Eye (tissue), 1 donor: ENCODE results near the gene CADM2.

ENCODE experiments used
- DNase-seq: peaks from one replicate; pipeline ENCODE4 v3.0.0-alpha.2; 2015

CADM2 gene

GRCh38 chr3:85342915-85343314 is 384.1 kb downstream of the CADM2 start:
- peak; percentile 53 for DNase-seq

- no peak for DNase-seq
Measured at GRCh38 chr3:85355572-85355971, 396.8 kb downstream of the CADM2 start.

- peak; percentile 77 for DNase-seq
Measured at GRCh38 chr3:85360742-85361387, 402.1 kb downstream of the CADM2 start.

GRCh38 chr3:85364296-85364909 is 405.6 kb downstream of the CADM2 start:
- no peak for DNase-seq

- no peak for DNase-seq
Measured at GRCh38 chr3:85370341-85370740, 411.6 kb downstream of the CADM2 start.

- DNase-seq = no peak
Measured at GRCh38 chr3:85376131-85376530, 417.3 kb downstream of the CADM2 start.

- DNase-seq = no peak
Measured at GRCh38 chr3:85377115-85377514, 418.3 kb downstream of the CADM2 start.

GRCh38 chr3:85384372-85384771 is 425.6 kb downstream of the CADM2 start:
- no peak for DNase-seq

GRCh38 chr3:85387913-85388505 is 429.2 kb downstream of the CADM2 start:
- DNase-seq = no peak

GRCh38 chr3:85394424-85394823 is 435.6 kb downstream of the CADM2 start:
- DNase-seq = no peak

GRCh38 chr3:85397434-85397833 is 438.6 kb downstream of the CADM2 start:
- DNase-seq = no peak

- no peak for DNase-seq
Measured at GRCh38 chr3:85426121-85426520, 467.3 kb downstream of the CADM2 start.

GRCh38 chr3:85427467-85427866 is 468.7 kb downstream of the CADM2 start:
- DNase-seq = no peak

GRCh38 chr3:85432081-85432480 is 473.3 kb downstream of the CADM2 start:
- DNase-seq = no peak

- DNase-seq = peak; percentile 69
Measured at GRCh38 chr3:85433319-85433718, 474.5 kb downstream of the CADM2 start.

- peak; percentile 82 for DNase-seq
Measured at GRCh38 chr3:85455561-85456200, 496.9 kb downstream of the CADM2 start.

GRCh38 chr3:85474241-85474640 is 515.5 kb downstream of the CADM2 start:
- no peak for DNase-seq

GRCh38 chr3:85475346-85475745 is 516.6 kb downstream of the CADM2 start:
- no peak for DNase-seq

- DNase-seq = no peak
Measured at GRCh38 chr3:85476891-85477495, 518.2 kb downstream of the CADM2 start.

GRCh38 chr3:85481411-85482212 is 522.8 kb downstream of the CADM2 start:
- DNase-seq = no peak

GRCh38 chr3:85482213-85482490 is 523.4 kb downstream of the CADM2 start:
- DNase-seq = no peak

- DNase-seq = no peak
Measured at GRCh38 chr3:85483986-85484385, 525.2 kb downstream of the CADM2 start.

- no peak for DNase-seq
Measured at GRCh38 chr3:85487375-85487774, 528.6 kb downstream of the CADM2 start.
